DMS53 treated with DMSO at 0.1 percent for 48 hours (cell line): ENCODE measurements around the gene GRIN3A.
"Not testable (repeated sequence)": the region's sequence is repeated elsewhere in the genome, so short reads cannot be mapped to it uniquely, and the experiment has no call there.

ENCODE experiments used
- DNase-seq: peaks from one replicate; lab custom pipeline; 2025; ENCODE audit not compliant: unreplicated experiment; lab: John Stamatoyannopoulos, UW

Gene GRIN3A

DNA sequence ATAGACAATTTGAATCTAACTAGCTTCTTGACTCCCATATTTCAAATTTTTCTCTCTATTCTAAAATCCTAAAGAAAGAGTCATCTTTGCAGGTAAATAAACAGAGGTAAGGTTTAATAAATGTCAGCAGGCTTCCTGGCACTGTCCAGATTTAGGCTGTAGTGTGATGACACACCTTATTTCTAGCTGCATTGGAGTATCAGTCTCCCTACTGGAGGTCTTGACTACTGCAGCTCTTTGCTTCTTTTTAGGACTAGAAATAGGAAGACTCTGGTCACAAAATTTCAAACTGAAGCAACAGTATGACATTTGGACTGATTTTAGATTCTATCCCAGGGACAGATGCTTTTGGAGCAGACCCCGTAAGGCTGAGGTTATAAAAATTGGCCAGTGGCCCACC is 103.0 kb downstream of the GRIN3A start:
- DNase-seq: no peak

DNA sequence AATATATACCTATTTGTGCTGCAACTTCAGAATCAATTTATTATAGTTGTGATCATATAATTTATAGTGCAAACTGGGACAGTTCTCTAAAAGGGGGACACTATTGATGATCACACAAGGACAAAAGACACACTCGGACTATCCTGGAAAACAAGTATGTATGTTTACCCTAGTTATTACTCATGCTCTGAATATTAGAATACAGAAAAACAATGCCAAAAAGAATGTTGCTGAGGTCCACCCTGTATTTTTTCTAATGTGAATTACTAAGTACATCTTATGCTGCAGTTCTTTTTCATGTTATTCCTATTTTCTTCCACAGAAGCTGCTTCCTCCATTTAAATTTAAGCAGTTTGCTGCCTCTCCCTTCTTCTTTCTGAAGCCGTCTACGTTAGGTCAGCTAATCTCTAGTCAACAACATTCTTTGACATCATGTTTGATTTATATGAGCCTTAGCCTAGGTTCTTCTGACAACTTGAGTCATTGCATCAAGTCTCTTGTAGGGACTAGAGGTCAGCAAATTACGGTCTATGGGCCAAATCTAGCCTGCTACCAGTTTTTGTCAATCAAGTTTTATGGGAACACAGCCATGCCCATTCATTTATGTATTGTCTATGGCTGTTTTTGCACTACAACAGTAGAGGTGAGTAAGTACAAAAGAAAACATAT is 103.6 kb downstream of the GRIN3A start:
- DNase-seq: no peak

DNA sequence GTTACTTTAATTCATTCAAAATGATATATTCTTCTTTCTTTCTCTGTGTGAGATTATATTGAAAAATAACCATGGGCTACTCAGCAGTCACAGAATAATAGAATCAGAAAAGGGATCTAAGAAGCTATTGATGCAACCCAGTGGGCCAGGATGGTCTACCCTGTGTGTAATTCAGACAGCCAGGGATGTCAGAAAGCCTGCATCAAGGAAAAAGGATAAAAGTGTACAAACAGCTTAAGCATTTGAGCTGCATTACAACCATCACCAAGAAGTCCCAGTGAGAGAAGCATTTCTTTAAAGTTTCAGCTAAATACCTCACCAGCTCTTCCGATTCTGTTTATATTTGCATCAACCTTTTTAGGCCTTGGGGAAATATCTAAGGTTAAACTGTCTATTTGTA is 105.8 kb downstream of the GRIN3A start:
- no peak for DNase-seq

DNA sequence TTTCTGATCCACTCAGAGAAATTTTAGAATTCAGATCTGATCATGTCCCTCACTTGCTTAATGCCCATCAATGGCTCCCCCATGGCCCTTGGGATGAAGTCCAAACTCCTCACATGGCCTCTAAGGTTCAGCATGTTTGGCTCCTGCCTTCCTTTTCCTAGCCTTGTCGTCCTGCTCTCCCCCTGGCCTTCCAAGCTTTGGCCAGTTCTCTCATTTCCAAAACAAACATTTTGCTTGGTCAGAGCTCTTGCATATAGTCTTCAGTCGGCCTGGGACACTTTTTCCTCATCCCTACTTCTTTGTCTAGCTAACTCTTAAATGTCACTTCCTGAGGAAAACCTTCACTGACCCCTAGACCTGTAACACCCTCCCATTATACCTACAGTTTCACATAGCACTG is 106.6 kb downstream of the GRIN3A start:
- no peak for DNase-seq

DNA sequence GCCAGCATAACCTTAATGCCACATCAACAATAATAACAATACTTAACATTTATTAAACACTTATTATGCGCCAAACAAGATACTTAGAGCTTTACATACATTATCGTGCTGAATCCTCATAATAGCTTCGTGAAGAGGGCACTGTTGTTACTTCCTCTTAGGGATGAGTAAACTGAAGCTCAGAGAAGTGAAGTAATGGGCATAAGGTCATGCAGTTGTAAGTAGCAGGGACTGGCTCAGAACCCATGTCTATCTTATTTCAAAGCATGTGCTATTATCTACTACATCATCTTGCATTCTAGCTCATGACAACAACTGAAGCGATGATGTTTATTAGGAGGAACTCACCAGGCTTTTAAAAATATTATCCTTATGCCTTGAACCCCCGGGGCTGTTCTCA is 108.8 kb downstream of the GRIN3A start:
- DNase-seq: peak; percentile 5

DNA sequence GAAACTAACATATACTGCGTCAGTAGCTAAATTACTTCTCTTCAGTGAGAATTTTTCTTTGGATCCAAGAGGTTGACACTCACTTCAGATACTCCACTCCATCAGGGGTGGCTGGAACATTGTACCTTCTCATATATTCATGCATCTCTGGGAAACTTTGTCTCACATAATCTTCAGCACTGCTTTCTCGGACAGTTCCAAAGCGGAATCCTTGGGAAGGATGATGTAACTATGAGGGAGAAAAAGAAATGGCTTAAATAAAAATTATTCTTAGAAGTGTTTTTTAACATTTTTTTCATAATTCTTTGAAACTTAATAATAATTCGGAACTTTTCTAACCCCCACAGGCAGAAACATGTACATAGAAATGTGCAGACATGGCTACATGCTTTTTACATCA is 110.3 kb downstream of the GRIN3A start:
- DNase-seq: no peak

DNA sequence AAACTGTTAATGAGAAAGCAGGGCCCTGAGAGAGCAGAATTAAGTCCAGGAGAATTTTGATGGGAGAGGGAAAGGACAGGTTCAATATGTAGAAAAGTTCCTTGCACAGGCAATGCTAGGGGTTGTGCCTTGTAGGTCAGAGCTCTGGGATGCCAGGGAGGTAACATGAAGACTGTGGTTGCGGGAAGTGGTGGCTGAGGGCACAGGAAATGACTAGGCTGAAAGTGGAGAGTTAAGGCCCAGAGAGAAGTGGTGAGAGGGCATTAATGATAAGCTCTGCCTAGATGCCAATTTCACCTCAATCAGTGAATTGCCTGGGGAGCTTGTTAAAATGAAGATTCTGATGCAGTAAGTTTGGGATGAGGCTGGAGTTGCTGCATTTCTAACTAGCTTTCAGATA is 112.2 kb downstream of the GRIN3A start:
- DNase-seq: no peak

DNA sequence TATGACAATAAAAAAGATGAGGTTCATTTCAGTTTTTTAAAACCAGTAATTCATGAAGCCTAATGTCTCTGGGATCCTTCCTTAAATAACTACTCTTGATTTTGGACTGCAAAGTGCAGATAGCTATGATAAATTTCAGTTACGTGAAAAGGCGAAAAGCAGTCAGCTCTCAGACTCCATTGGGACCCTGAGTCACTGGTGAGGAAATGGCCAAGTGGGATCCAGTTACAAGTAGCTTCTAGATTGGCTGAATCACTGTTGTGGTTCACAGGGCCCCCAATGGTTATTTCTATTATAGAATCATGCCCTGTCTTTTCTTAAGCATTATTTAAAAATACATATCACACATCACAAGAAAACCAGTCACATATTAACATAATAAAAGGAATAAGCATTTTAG is 112.6 kb downstream of the GRIN3A start:
- DNase-seq: no peak

DNA sequence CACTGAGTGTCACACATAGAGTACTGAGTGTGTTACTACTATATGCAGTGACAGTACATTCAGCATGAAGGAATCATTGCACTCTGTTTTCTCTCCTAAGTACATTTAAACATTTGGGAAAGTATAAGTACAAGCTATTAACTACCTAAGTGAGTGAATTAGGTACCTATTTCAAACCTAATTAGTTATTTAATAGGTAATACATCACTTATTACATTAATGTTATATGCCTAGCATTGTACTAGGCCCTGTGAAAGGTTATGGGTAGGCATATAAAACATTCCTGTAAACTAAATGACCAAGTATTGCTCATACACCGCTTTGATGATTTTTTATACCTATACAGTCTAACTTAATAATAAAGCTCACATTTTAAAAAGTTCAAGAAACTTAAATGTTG is 118.0 kb downstream of the GRIN3A start:
- DNase-seq: no peak

DNA sequence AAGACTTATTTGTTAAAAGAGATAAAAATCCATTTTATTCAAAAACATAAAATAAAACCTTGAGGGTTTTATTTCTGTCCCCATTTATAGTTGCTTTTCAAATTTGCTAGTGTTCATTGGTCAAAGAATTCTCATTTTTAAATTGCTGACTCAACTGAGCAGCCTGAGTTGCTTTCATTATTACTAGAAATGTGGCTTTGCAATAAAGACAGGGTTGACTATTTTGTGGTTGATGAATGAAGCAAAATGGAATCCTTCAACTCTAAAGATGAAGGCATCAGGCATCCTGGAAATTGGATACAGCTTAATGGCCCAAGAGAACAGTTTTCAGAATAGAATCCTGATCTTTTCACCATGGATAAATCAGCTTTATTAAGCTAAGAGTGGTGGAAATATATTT is 119.7 kb downstream of the GRIN3A start:
- no peak for DNase-seq

DNA sequence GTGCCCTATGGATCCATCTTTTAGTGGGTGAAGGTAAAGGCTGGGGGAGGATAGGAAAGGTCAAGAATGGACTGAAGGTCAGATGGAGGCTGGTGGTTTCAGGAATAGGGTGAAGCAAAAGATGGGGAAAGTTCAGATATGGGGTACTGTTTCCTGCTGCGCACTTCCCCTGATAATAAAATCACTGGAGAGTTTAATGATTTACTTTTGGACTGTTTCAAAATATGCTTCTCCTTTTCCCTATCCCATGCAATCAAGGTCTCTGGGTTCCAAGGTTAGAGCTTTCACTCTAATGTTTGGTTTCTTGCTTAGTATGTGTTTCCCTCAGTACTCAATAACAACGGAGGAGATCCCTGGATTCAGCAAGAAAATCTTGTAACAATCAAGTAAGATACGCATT is 132.9 kb downstream of the GRIN3A start:
- no peak for DNase-seq

DNA sequence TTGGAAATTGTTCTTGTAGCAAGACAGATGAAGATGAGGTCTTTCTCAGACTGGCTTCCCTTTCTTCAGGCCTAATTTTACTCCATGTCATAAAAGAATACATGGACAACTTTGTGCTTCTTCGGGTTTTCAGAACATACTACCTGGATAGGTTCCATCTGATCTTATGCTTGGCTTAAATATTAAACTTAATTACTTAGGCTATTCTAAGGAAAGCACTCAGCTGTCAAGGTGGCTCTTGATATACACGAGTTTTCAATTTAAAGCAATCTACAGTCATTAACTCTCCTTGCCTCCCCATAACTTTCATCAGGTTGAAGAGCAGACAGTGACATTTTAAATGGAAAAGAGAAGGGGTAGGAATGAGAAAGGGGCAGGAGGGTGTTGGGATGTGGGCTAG is 134.2 kb downstream of the GRIN3A start:
- no peak for DNase-seq

DNA sequence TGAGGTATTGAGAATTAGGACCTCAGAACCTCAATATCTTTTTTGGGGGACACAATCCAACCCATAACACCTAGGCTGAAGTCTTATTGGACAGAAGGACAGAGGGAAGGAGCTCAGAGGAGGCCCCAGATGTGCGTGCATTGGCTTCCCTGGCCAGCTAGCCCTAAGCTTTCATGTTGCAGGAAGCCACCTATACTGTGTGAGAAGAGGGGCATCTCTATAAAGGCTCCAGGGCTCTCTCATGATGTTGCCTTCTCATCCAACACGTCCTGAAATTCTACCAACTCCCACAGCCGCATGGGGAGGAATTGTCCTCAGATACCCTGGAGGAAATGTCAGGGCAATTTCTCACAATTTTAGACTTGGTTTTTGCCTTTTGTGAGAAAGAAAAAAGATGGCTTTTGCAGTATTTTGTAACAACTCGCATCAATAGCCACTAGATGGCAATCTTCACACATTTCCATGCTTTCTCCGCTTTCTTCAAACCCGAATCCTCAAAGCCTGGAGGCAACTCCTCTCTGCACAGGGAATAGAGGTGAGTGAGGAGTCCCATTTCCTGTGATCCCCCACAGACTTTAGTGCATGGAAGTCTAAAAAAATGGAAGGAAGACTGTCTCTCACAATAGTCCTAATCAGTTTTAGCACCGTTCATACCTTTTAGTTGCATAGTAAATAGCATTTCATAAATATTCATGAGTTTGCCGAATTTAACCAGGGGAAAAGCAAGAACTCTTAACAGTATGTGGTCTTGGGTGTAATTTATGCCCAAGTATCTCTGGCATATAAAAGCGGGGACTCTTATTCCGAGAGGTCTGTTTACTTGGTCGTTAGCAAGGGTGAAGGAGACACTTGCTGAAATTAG is 136.3 kb downstream of the GRIN3A start:
- peak; percentile 36 for DNase-seq

DNA sequence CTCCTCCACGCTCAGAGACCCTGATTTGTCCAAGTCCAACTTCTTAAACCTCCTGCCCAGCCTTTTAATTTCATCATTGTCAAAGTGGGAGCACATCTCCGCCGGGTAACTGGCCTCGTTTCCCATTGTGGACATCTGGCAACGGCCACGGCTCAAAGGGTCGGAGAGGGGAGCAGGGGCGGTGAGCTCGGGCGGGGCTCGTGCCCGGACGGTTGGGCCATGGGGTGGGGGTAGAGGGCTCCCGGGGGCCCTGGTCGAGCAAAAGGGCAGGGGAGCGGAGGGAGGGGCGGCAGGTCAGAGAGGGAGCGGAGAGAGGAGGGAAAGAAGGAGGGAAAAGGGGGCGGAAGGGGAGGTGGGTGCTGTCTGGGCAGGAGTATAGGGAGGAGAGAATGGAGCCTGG is 143.7 kb downstream of the GRIN3A start, which contains the start of gene PPP3R2:
TSS of gene PPP3R2 (minus strand) at position 174 of the 400 bp plus-strand sequence. CDS start at position 126, 48 bp downstream.
- no peak for DNase-seq

DNA sequence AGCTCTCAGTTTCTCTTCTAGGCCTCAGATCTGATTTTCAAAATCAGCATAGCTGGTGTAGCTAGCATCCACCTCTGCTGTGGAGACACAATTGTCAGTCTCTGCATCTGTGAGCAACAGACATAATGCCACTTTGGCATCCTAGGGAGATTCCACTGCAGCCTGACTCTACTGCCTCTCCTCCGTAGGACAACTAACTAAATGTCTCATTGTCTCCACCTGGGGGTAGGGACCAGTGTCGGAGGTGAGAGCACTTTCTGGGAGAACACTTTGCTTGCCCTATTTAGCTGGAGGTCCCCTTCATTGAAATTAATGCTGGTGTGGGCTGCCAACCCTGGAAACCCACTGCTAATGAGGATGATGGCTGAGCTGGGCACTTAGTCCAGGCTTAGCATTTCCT is 145.1 kb downstream of the GRIN3A start:
- DNase-seq: no peak

DNA sequence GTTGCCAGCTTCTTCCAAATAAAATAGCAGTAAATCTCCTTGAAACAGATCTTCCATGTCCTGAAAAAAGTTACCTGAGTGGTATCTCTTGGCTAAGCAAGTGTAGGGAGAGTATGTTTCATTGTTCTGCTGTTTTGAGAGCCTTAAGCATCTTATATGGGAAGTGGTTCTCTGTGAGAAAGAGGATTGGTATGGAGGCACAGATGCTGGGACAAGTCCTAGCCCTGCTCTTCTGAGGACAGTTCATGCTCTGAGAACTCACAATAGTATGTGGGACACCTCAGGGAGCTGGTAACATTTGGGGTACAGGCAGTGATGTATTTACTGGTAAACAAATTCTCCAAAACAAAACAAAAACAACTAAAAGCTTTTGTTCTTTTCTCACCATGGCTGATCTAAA is 145.7 kb downstream of the GRIN3A start:
- no peak for DNase-seq

DNA sequence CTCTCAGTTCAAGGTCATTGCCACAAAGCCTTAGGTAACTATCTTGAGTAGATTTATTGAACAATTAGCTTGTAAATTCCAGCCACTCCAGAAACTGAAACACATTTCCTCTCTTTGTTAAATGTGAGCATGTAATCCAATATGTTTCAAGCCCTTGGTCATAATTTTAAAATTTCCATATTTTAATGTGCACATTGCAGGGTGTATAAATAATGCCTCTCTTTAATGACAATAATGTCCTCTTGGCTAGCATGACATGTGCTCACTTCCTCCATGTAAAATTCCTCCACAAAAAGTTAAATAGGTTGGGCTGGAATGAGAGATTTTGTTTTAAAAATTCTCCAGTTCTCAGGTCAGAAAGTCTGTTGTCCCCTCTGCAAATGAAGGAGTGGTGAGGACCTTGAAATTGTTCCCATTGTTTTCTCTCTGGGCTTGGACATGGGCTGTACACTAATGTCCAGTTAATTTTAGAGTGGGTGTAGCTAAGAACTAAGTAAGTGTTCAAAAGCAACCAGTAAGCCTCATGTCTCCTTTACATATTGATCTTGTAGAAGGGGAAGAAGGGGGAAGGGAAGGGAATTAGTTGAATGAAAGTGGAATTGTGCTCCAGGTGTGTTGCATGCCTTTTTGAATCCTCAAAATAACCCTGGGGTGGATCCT is 146.5 kb downstream of the GRIN3A start:
- DNase-seq: no peak

DNA sequence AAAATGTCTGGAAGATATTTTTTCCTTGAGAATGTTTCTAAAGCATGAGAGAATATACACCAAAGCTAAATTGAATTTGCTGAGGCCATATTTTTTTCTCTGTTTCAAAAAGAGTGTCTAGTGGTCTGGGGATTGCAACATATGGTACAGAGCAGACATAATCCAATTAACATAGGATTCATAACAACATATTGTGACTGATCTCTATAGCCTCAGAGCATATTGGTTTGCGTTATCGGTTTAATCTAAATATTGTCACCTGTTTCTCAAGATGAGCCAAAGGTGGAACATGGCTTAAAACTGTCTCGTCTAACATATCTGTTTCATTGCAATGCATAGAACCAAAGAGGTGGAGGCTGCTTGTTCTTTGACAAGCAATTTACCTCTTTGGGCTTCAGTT is 147.5 kb downstream of the GRIN3A start:
- no peak for DNase-seq

DNA sequence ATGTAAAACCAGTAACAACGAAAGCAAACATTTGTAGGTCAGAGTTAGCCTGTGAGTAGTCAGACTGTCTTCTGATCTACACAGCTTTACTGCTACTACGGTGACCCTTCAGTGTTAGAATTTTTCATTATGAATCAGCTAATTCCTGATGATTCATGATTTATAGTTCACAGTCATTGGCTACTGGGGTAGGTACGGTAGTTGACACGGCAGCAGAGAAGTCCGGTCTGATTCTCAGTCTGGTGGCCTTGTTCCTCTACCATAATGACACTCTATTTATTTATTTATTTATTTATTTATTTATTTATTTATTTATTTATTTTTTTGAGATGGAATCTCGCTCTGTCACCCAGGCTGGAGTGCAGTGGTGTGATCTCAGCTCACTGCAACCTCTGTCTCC is 148.4 kb downstream of the GRIN3A start:
- DNase-seq: not testable (repeated sequence)

DNA sequence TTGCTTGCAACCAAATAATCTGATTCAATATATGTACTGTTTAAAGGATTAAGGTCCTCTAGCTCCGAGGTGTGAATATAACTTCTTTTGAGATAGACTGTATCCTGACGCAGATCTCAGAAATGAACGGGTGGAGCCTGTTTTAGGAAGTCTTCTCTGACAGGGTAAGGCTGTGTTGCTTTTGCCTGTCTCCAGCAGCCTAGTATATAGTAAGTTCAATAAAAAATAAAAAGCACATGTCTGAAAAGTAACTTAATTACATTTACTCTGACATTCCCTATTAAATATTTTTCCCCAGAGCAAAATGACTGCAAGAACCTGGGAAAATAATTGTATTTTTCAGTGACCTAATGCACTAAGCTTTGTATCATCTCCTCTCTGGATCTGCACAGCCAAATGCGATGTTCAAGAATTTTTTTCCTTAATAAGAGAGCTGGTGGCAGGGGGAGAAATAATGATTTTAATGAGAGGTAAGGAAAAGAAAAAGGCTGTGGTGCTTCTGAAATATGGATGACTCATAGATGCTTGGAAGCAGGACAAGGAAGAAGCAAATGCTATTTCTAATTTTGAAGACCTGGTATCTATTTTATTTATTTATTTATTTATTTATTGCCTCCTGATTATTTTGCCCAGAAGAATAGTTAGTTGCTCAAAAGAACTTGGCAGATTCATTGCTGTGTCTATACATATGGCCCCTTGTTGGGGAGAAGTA is 151.0 kb downstream of the GRIN3A start:
- no peak for DNase-seq

DNA sequence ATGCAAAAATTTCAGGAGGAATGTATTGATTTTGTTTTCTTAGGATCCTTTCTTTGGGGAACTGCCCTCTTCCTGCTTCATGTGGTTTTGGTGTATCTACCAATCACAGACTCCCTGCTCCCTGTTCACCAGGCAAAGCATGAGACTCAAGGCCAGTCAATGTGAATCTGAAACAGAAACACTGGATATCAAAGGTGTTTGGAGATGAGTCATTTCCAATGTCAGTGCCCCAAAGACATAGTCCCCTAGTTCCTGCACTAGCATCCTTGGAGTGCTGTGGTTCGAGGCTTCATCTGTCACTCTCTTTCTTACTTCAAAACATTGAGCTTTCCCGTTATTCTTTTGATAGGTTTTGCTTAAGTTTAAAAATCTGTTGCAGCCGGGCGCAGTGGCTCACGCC is 151.8 kb downstream of the GRIN3A start:
- DNase-seq: no peak
